HG03558 (cell line): ENCODE results near the gene SLC7A6.
"Not testable (repeated sequence)": the region's sequence is repeated elsewhere in the genome, so short reads cannot be mapped to it uniquely, and the experiment has no call there.

Source experiments
- ATAC-seq: cut with Tn5 transposase; IDR thresholded peaks from one replicate; pipeline ENCODE4 v1.9.1; 2021; ENCODE audit warnings: moderate number of reproducible peaks; ENCODE audit not compliant: unreplicated experiment; ENCODE audit errors: extremely low read depth

The SLC7A6 gene

DNA sequence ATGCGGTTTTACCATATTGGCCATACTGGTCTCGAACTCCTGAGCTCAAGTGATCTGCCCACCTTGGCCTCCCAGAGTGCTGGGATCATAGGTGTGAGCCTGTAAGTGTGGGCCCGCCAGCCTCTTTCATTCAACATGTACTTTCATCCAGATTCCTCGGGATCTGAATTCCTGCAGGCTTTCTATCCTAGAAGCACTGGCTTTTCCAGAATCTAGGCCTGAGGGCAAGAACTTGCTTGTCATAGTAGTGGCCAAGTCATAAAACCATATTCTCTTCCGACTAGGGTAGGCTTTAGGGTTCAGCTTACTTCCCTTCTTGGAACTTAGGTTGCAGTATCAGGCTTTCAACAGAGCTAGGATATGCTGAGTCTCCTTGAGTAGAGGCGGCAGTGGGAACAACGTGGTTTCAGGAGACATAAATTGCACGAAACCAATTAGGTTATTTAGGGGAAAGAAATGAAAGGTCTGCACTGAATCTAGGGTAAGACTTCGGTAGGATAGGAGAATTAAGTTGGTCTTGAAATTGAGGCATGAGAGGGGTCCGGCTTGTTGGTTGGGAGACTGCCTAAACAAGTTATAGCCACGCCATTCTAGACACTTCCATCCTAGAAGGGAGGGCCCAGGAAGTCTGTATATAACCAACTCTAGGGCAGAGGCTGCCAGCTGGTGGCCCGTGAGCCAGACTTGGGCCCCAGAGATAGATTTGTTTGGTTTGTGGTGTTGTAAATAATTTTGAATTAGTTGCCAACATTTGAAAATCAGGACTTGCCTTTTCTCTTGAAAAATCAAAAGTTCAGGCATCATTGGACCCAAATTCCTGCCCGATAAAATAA lies 15.6 kb downstream of the SLC7A6 start:
- ATAC-seq, result no peak

DNA sequence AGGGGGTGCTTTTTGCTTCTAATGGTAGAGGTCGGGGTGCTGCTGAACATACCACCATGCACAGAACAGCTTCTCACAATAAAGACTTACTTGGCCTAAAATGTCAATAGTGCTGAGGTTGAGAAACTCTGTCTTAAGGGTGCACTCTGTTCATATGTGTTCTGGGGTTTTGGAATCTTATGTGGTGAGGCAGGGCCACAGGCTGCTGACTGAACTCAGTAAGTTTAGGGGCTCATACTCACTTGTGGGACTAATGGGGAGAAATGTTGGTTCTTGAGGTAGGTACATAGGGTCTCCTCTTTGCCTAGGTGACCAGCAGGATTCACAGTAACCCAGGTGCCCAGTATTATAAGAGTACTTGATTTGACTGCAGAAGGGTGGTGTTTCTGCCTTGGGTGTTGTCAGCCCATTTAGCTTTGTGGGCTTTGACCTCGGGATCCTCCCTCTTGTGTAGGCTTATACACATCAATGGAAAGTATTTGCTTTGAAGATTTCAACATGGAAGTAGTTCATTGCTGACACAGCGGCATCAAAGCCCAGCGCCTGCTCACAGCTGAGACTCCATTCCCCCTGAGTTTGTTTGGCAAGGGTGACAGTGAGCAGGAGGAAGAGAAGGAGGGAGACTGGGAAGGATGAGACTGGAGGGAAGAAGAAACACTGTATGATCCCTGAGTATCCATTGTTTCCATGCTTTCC lies 17.2 kb downstream of the SLC7A6 start:
- no peak for ATAC-seq

- ATAC-seq, result no peak
Observed at GRCh38 chr16:68282064-68282452, 17.7 kb downstream of the SLC7A6 start.

GRCh38 chr16:68283346-68283745 lies 19.0 kb downstream of the SLC7A6 start:
- no peak for ATAC-seq

GRCh38 chr16:68283801-68284598 lies 19.7 kb downstream of the SLC7A6 start:
- ATAC-seq, result no peak

DNA sequence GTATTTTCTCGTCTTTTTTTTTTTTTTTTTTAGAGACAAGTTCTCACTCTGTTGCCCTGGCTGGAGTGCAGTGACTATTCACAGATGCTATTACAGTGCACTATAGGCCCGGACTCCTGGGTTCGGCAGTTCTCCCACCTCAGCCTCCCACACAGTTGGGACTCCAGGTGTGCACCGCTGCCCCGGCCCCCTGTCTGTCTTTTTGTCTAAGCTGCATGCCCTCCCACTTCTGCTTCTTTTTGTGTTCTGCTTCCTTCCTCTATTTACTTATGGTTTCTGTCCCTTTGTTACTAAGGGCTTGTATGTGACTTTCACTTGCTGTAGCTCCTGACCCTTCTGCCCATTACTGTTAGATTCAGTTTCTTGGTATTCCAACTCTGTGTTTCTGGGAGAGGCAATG lies 20.5 kb downstream of the SLC7A6 start:
- ATAC-seq, result no peak

GRCh38 chr16:68285683-68286082 lies 21.4 kb downstream of the SLC7A6 start:
- no peak for ATAC-seq

DNA sequence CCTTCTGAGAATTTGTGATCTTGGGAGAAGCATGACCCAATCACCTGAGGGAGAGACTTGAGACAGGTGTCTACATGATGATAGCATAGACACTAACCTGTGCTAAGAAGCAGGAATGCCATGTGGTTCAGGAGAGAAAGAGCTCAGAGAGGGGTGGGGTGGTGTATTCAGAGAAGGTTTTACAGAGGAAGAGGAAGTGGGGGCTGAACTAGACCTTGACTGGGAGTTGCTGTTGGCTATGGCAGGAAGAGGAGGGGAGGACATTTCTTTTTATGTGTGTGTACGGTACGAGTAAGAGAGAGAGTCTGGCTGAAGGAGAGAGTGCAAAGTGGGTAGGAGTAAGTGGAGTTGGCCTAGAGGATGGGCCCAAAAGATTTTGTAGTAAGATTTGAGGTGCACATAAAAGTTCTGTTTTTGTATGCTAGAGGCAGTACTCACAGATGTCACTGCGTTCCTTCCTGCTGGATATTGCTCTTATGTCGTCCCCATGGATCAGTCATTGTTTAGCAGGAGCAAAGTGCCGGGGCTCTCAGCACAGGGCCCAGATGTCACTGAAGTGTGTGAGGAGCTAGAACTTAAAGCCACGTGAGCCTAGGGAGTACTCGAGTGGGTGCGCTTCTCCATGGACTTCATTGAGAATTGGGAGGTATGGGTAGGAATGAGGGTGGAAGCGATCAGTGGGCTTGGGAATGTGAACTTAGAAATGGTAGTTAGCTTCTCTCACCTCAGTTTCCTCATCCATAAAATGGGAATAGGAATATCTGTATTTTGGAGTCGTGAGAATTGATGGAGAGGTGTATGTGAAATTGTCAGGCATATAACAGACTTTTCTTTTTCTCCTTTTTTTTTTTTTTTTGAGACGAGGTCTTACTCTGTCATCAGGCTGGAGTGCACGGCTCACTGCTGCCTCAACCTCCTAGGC lies 22.1 kb downstream of the SLC7A6 start:
- ATAC-seq, result no peak

DNA sequence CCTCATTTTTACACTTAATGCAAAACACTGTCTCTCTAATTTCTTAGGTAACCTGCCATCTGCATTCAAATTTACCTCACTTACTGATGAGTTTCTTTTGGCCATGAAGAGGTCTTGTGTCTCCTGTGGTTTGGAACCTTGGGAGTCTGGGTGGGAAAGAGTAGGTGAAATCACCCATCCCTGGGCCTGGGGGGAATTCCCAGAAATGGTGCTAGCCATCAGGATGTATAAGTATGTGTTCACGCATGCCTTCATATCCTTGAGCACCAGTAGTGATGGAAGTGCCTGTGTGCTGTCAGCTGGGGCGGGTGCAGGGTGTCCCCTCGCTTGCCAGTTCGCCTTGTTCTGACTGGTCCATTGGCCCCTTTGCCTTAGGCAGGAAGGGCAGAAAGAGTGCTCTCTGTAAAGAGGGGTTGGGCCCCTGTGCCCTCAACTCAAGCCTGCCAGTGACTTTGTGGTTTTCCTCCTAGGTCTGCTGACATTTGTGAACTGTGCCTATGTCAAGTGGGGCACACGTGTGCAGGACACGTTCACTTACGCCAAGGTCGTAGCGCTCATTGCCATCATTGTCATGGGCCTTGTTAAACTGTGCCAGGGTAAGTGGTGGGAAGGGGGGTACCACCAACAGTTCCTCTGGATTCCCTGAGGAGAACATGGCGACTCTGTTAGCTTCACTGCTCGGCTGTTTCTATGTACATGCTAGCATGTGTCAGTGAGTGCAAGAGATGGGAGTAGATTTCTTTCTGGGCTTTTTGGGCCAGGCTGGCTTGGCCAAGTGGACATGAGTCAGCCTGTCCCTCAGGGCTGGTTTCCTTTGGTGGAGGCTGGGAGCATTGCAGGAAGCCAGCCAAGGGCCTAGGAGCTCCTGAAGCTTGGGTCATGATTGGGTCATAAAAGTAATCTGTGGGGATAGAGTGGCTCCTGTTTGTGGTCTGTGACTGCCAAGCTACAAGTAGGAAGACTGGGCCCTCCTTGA lies 23.2 kb downstream of the SLC7A6 start:
- ATAC-seq, result no peak

DNA sequence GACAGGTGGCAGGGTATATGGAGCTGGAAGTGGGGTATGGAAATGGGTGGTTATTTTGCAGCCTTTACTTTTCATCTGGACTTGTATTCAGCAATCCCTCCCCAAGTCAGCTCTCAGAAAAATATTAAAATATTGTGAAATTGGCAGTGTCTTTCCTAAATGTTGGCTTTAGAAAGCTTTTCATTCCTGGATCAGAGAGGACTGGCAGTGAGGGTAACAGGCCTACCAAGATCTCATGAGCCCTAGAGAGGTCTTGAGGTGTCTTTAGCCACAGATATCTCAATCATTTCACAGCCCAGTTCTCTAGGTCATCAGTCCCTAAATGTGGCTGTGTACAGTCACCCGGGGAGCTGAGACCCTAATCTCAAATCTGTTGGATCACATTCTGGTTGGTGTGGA lies 23.9 kb downstream of the SLC7A6 start:
- no peak for ATAC-seq

DNA sequence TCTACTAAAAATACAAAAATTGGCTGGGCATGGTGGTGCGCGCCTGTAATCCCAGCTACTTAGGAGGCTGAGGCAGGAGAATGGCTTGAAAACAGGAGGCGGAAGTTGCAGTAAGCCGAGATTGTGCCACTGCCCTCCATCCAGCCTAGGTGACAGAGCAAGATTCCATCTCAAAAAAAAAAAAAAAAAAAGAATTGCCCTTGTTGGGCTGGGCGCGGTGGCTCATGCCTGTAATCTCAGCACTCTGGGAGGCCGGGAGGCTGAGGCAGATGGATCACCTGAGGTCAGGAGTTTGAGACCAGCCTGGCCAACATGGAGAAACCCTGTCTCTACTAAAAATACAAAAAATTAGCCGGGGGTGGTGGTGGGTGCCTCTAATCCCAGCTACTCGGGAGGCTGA lies 24.5 kb downstream of the SLC7A6 start:
- ATAC-seq, result not testable (repeated sequence)

GRCh38 chr16:68289202-68289601 lies 24.9 kb downstream of the SLC7A6 start:
- ATAC-seq, result no peak

GRCh38 chr16:68289621-68290329 lies 25.4 kb downstream of the SLC7A6 start:
- ATAC-seq, result peak; percentile 59

DNA sequence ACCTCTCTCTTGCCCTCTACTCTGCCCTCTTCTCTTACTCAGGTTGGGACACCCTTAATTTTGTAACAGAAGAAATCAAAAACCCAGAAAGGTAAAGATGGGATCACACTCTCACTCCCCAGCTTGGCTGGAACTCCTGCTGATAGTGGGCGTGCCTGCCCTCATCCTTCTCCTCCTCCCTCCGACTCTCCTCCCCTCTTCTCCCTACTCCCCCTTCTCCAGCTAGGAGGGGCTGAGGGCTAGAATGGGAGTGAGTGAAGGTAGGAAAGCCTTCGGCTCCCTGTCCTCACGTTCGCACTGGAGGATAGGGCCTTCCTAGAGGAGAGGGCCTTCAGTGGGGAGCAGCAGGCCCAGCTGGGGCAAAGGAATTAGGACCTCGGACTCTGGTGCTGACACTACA lies 26.1 kb downstream of the SLC7A6 start:
- no peak for ATAC-seq

DNA sequence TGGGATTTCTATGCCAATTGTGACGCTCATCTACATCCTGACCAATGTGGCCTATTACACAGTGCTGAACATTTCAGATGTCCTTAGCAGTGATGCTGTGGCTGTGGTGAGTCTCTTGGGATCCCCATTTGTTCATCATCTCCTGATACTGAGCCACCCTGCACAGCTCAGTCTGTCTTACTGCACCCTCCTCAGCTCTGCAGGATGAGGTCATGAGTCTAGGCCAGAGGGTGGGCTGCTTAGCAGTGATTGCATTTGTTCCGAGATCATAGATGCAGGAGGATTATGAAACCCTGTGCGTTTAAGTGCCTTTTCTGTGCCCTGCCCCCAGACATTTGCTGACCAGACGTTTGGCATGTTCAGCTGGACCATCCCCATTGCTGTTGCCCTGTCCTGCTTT lies 26.9 kb downstream of the SLC7A6 start:
- ATAC-seq, result no peak

DNA sequence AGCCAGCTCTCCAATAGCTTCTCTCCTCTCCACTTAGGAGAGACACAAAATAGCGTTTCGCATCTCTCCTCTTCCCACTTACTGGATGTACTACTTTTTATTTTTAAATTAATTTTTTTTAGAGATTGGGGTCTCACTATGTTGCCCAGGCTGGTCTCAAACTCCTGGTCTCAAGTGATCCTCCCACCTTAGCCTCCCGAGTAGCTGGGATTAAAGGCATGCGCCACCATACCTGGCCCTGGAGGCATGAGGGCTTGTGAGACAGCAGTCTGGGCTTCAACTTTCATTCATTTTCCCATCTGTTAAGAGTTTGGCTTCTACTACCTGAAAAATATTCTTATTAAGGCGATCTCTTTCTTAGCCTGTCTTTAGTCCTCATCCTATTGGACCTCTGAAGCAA lies 28.1 kb downstream of the SLC7A6 start:
- no peak for ATAC-seq

DNA sequence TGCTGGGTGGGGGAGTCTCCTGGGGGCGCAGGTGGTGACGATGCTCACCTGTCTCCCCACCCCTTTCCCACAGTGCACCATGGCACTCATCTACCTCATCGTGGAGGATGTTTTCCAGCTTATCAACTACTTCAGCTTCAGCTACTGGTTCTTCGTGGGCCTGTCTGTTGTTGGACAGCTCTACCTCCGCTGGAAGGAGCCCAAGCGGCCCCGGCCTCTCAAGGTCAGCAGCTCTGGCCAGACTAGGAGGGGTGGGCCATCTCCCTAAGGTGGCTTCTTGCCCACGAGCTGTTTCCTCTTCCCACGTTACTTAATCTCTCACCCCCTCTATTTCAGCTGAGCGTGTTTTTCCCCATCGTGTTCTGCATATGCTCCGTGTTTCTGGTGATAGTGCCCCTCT lies 32.0 kb downstream of the SLC7A6 start:
- ATAC-seq, result no peak

GRCh38 chr16:68296693-68297092 lies 32.4 kb downstream of the SLC7A6 start:
- ATAC-seq, result no peak
